Measurements from ENCODE around the gene SEMA3D.

Gene SEMA3D

GRCh38 chr7:85021101-85021704 is 165.7 kb downstream of the SEMA3D start:
- H3K4me3 ChIP-seq (ENCODE audit: low read depth, low read length) = no peak overlapping the region
- 0 out of 2 replicates have a peak, but pooled peaks have one; percentile 6 for TF ChIP-seq CTCF (IDR thresholded peaks at IDR 0.05; ENCODE audit: borderline replicate concordance, insufficient read depth, low read depth, low read length)

- no peak for TF ChIP-seq CTCF (IDR thresholded peaks at IDR 0.05; ENCODE audit: borderline replicate concordance, insufficient read depth, low read depth, low read length)
- H3K4me3 ChIP-seq (ENCODE audit: low read depth, low read length) = no peak overlapping the region
Observed at GRCh38 chr7:85019778-85020177, 167.1 kb downstream of the SEMA3D start.

- no peak overlapping the region for H3K4me3 ChIP-seq (ENCODE audit: low read depth, low read length)
- no peak for TF ChIP-seq CTCF (IDR thresholded peaks at IDR 0.05; ENCODE audit: borderline replicate concordance, insufficient read depth, low read depth, low read length)
Observed at GRCh38 chr7:85019176-85019575, 167.7 kb downstream of the SEMA3D start.

GRCh38 chr7:85018498-85018897 is 168.4 kb downstream of the SEMA3D start:
- TF ChIP-seq CTCF (IDR thresholded peaks at IDR 0.05; ENCODE audit: borderline replicate concordance, insufficient read depth, low read depth, low read length) = no peak
- no peak overlapping the region for H3K4me3 ChIP-seq (ENCODE audit: low read depth, low read length)

- TF ChIP-seq CTCF (IDR thresholded peaks at IDR 0.05; ENCODE audit: borderline replicate concordance, insufficient read depth, low read depth, low read length) = no peak
- no peak overlapping the region for H3K4me3 ChIP-seq (ENCODE audit: low read depth, low read length)
Observed at GRCh38 chr7:85016286-85016685, 170.6 kb downstream of the SEMA3D start.

GRCh38 chr7:85014936-85015660 is 171.8 kb downstream of the SEMA3D start:
- TF ChIP-seq CTCF (IDR thresholded peaks at IDR 0.05; ENCODE audit: borderline replicate concordance, insufficient read depth, low read depth, low read length) = no peak
- H3K4me3 ChIP-seq (ENCODE audit: low read depth, low read length) = no peak overlapping the region

GRCh38 chr7:85011127-85011526 is 175.7 kb downstream of the SEMA3D start:
- H3K4me3 ChIP-seq (ENCODE audit: low read depth, low read length) = no peak overlapping the region
- no peak for TF ChIP-seq CTCF (IDR thresholded peaks at IDR 0.05; ENCODE audit: borderline replicate concordance, insufficient read depth, low read depth, low read length)

All from GM12875 (cell line).